Subcutaneous adipose tissue (tissue), 4 donors: ENCODE results near the gene ADCY1. TPM values are rescaled to one million over a fixed set of nuclear protein-coding genes. Genes with fewer than 3 reads are reported as not detected.

Experiments
- CTCF ChIP-seq: fragments of 450-650 bp; IDR thresholded peaks from one replicate; pipeline ENCODE4 v1.5.1; 2016; ENCODE audit warnings: low read depth, mild to moderate bottlenecking, control low read depth, antibody characterized with exemption, moderate library complexity
- total RNA-seq, 4 donors: library from RNA; depleted of rRNA; stranded (reverse); fragments of >200 nt; gene quantifications; one replicate each; pipeline ENCODE4 v1.1.0, GENCODE V29; 2016

The ADCY1 gene
- total RNA-seq, 4 donors from 2014 or later = 0.94 to 3.1 (median 1.6) TPM

GRCh38 chr7:45660201-45660900, 86.2 kb downstream of the ADCY1 start:
- TF ChIP-seq CTCF = no peak

- no peak for TF ChIP-seq CTCF
Measured at GRCh38 chr7:45660901-45661211, 86.7 kb downstream of the ADCY1 start.

GRCh38 chr7:45661302-45661995, 87.3 kb downstream of the ADCY1 start:
- TF ChIP-seq CTCF = no peak

- no peak for TF ChIP-seq CTCF
Measured at GRCh38 chr7:45662018-45662417, 87.8 kb downstream of the ADCY1 start.

GRCh38 chr7:45662540-45663166, 88.5 kb downstream of the ADCY1 start:
- TF ChIP-seq CTCF = no peak

GRCh38 chr7:45663167-45663921, 89.2 kb downstream of the ADCY1 start:
- TF ChIP-seq CTCF = no peak
